ENCODE measurements around the gene JPT1.
"Not testable (repeated sequence)": the region's sequence is repeated elsewhere in the genome, so short reads cannot be mapped to it uniquely, and the experiment has no call there.

- not testable (repeated sequence) for TF ChIP-seq CTCF (IDR thresholded peaks at IDR 0.05; ENCODE audit: insufficient read depth, low read length); POLR2AphosphoS5 (IDR thresholded peaks at IDR 0.05; ENCODE audit: low read depth)
Observed at GRCh38 chr17:75164606-75165005, 10.3 kb upstream of the JPT1 start.
